HG03457 (cell line): ENCODE measurements around the gene POP4.
"Not testable (repeated sequence)": the region's sequence is repeated elsewhere in the genome, so short reads cannot be mapped to it uniquely, and the experiment has no call there.

Experiments
- ATAC-seq: cut with Tn5 transposase; IDR thresholded peaks from one replicate; pipeline ENCODE4 v1.9.1; 2021; ENCODE audit warnings: moderate number of reproducible peaks; ENCODE audit not compliant: unreplicated experiment

POP4 gene

DNA sequence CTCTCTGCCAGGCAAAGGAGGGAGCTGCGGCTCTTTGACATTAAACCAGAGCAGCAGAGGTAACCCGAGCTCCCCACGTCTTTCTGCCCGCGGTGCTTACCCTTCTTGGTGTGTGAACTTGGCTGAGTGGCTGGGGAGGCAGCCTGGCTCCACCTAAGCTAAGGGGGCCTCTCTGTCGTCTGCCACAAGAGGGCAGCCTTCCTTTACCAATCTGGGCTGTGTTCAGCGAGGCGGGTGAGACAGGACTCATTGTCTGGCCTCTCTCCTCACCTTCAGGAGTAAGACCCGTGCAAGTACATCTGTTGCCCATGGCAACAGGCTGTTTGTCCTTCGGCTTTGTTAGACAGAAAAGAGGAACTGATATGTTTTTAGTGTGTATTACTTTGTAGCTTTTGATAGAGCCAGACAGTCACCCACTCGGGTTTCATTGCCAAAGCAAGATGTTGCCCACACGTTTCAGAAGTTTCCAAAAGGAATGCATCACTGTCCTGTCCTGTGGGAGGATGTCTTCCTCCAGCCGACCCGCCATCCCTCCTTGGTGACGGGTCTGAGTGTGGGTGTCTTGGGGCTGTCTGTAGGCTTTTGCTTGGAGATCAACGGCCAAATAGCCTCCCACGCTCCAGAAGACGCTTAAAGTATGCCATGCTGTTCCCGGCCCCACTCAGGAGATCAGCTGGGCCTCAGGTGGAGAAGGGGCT is 4.6 kb downstream of the POP4 start:
- peak; percentile 56 for ATAC-seq

DNA sequence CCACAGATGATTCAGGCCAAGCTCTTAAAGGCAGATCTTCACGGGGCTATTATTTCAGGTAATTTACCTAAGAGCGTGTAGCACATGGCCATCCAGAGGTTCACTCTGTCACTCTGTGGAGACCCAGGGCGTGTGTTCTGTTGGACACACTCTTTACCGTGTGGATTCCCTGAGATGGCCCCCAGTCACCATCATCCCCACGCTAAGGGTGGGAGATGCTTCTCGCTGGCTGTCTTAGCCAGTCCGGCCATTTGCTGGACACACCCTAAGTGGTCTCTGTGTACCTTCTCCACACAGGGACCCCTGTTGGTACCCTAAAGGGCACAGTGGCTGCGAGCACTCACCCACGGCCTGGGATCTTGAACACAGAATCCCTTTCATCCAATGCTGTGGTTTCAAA is 6.0 kb downstream of the POP4 start:
- ATAC-seq, result no peak

DNA sequence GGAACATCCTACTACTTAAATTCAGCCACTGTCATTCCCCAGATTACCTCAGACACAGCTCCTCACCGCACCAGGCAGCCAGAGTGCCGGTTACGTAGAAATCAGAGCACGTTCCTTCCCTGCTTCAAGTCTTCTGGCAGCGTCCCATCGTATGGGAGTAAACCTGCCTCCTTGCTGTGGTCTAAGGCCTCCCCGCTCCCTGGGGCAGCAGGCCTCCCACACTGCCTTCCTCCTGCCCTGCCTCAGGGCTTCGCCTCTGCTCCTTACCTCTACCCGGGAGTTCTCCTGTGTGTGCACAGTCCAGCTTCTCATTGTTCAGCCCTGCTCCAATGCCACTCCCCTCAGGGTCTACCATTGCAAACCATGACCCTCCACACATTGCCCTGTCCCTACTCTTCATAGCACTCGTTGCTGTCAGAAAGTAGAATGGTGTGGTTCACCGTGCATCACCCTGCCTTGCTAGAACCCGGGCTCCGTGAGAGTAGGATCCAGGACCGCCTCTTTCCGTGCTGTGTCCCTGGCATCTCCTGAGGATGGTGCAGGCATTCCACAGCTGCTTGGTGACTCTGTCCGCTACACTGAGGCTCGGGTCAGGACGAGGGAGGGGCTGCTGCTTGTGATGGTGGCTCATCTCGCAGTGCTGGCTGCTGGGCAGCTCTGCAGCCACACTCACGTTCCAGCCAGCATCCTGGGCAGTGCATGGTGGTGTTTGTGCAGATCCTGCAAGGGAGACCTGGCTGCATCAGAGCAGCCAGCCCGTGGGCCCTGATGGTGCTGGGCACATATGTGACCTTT is 6.9 kb downstream of the POP4 start:
- no peak for ATAC-seq

DNA sequence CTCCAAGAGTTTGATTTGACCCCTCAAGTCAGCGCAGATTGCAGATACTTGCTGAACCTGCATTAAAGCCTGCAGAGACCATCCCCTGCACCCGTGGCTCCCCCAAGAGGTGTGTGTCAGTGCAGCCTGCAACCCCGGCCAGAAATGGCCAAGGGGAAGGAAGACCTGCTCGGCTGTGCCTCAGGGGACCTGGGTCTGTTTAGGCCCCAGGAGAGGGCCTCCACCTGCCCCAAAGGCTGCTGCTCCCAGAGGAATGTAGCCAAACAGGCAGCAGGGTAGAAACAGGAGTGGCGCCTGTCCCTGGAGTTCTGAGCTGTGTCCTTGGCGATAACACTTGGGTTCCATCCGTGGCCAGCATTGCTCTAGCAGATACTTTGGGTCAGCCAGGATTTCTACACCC is 8.0 kb downstream of the POP4 start:
- no peak for ATAC-seq

DNA sequence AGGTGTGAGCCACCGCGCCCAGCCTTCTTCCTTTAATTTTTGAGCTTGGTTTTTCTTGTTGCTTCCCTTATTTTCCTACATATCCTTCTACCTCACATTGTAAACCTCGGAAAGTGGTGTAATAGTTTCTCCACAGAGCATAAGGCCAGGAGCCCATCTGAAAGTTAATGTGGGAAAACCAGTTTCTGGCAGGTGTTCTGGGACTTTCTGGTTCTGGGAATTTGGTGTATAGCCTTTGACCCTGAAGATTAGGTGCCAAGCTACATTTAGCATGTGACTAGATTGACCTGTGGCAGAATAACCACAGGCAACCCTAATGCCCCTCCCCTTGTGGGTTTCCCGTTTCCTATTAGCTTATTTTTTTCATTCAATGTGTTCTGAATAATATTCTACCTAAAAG is 8.7 kb downstream of the POP4 start:
- no peak for ATAC-seq

DNA sequence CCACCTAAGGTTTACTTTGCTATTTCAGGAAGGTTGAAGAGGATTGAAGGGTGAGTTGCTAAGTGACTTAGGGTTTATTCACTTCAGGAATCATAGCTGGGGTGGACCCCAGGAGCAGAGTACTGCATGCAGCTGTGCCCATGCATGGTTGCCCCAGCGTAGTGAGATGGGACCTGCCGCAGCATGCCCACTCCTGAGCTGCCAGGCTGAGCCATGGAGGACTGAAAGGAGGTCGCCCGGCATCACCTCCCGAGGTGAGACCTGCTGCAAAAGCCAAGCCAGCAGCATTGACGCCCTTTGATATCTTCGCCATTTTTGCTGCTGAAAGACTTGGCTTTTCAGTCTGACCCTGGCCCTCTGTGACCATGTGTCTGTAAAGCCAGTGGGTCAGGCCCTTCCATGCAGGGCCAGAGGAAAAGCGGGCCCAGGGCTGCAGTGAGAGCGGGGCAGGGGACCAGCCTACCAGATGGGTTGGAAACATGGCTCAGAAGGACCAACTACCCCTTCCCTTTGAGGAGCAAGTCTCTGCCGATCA is 9.9 kb downstream of the POP4 start:
- no peak for ATAC-seq

DNA sequence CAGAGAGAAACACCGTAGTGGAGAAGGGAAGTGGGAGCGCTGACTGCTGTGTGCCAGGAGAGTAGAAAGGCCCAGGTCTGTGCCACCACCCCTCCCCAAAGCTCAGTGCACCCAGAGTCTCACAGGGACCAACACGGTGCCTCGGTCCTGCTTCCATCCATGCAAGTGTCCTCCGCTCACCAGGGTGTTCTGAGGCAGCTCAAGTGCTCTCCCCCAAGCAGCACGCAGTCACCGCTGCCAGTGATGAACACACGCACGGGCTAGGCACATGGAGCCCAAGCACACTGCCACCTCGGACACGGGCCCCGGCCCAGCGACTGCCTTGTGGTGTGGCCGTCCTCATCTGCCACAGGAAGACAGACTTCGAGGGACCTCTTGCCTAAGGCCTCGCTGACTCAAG is 10.5 kb downstream of the POP4 start:
- ATAC-seq, result no peak

DNA sequence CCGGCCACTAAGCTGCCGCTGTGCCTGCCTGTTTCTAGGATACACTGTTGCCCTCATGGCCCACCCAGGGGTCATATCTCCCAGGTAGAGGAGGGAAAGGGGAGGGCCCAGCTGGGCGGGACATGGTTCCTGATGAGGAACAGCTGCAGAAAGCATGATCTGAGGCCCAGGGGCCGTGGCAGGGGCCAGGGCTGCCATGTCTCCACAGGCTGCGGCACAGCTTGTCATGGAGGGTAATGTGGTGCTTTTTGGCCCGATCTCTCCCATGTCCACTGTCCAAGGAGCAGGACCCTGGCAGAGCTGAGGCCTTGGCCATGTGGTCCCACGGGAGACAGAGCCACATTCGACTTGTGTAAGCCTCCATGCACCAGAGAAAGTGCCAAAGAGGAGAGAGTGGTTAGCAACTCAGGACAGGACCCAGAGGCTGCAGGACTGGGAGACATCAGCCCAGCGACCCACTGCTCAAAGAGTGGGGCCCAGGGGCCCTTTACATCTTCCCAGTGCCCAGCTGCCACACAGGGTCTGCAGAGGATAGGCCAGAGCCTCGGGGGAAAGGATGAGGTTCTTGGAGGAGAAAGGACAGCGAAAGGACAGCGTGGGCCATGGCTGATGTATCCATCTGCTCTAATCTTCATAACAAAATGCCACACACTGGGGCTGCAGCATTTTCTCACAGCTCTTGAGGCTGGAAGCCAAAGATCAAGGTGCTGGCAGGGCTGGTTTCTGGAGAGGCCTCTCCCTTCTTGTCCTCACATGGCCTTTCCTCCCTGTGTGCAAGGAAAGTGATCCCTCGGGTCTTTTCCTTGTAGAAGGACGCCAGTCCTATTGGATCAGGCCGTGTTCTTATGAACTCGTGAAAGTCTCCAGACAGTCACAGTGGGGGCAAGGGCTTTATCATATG is 11.5 kb downstream of the POP4 start:
- ATAC-seq, result no peak

DNA sequence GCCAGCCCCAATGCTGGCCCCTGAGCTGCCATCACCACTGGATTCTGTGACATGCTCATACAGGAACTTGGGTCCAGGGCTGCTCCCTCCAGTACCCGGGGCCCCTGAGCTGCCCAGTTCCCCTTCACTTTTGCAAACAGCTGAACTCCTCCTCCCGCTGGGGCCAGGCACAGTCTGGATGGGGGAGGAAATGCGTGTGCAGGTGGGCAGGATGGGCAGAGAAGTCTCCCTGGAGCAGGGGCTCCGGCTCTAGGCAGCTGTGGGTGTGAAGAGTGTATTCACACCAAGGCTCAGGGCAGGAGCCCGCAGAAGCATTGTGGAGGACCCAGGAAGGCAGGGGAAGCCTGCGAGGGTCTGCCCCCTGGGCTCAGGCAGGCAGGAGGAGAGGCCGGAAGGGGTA is 12.4 kb downstream of the POP4 start:
- ATAC-seq, result no peak

DNA sequence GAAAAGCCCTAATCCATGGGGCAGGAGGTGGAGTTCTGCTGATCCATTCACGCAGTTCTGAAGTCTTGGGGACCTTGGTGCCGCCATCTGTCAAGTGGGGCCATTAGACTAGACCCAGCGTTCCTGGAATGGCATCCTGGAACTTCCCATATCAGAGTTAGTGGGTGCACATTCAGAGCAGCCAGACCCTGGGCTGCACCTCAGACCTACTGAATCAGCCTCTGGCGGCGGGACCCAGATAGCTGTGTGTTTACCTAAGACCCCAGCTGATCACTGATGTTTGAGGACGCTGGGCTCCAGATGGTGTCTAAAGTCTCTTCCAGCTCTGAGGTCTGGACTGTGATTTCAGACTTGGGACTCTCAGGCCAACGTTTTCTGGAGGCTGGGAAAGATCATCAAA is 12.8 kb downstream of the POP4 start:
- no peak for ATAC-seq

DNA sequence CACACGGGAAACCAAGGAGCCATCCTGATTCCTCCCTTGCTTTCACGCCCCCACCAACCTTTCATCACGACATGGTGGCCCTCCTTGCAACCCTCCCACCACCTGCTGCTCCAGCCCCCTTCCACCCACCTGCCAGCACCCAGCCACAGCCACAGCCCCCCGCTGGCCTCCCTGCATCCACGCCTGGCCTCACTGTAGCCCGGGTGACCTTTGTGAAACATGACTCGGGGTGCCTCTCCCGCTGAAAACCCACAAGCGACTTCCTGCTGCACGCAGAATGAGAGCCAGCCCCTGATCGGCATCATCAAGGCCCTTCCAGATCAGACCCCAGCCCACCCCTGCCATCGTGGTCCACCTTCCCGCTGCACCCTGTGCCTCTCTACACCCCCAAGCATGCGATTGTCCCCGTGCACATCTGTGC is 14.9 kb downstream of the POP4 start:
- ATAC-seq, result no peak

DNA sequence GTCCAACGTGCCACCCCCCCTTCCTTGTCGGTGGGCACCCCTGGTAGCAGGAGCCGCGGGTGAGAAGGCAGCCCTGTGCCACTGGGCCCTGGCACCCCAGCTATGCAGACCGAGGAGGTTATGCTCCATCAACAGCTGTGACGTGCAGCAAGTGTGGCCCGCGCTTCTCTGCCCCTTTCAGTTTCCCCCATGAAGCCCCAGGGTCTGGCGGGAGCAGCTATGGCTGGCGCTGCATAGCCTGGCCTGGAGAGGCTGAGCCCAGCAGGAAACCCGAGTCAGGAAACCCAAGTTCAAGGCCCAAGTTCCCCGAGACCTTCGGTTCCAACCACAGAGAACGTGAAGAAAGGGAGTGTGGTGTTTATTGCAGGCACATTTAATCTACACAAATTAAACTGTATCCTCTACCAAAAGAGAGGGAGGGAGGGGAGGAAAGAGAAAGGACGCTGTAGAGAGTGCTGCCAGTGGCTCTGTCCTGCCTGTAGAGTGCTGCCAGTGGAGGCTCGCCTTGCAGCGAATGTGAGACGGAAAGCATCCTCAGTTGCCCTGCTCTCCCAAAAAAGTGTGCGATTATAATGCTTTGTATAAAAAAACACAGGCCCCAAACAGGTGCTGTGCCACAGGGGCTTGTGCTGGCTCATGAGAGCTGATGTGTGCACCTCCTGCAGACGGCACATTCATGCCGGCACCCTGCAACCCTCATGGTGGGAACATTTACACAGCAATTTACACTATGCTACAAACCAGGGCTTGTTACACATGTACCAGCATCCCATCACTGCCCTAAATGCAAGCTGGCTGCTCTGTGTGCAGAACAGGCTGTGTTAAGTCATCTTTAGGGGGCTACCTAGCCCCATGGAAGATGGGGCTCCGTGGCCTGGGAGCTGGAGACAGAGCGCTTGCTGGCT is 16.3 kb downstream of the POP4 start:
- ATAC-seq, result no peak

DNA sequence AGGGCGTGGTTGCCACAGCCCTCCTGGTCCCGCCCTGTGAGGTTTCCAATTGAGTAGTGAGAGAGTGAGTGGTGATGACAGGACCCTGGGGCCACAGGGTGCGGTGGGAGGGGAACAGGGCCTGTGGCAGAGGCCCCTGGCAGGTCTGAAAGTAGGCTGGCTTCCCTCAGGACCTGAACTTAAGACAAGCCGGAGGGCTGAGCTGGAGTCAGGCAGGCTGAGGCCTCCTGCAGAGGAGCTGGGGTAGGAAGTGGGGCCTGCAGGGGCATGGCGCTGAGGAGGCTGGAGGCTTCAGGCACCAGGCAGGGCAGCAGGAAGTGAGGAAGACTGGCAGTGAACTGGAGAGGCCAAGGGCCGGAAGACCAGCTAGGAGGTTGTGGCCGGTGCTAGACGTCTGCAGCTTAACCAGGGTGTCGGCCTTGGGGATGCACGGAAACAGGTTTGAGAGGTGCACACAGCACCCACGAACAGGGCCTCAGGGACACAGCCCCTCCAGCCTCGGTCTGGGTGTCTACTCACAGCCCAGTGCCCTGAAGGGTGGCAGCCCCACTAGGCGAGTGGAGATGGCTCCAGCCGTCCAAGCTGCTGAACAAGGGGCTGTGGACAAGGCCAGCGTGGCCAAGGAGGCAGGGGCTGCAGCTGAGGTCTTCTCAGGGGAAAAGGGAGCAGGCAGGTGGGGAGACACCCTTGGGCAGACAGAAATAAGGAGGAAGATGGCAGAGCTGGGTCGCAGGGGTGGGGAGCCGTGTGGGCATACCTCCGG is 17.8 kb downstream of the POP4 start:
- no peak for ATAC-seq

DNA sequence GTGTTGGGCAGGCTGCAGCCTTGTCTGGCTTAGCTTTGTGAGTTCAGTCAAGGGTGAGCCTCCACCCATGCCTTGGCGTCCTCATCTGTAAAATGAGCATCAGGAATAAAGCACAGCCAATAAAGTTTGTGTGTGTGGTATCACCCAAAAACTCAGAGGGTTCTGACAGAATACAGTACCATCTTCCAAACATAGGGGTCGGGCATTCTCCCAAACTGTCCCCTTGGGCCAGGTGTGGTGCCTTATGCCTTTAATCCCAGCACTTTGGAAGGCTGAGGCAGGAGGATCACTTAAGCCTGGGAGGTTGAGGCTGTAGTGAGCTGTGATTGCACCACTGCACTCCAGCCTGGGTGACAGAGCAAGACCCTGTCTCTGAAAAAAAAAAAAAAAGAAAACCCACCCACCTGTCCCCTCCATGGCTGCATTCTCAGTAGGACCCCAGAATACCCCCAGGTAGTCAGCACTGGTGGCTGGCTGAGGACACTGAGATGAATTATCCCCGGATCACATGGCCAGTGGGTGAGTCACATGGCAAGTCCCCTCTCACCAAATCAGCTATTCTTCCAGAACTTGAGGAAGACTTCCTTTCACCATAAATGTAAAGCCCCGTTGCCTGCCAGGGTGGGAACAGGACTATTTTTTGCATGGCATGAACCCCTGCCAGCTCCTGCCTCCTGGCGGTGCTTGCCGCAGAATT is 18.6 kb downstream of the POP4 start:
- no peak for ATAC-seq

DNA sequence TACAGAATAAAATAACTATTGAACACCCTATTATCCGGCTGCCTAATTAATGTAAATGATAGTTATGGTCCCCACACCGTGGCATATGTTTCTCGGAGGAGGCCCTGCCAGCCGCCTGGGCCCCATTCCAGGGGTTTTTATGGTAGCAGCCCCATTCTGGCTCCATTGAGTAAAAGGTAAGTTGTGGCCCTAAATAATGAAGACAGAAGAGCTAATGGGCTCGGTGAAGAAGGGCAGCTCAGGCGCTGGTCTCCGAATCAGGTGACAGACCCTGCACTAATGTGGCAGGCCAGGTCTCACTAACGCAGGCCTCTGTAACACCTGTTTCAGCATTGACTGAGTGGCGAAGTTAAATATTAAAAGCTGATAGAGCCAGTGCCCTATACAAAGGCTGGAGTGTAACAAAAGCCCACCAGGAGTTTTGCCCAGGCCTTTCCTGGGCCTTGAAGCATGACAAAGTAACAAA is 19.1 kb downstream of the POP4 start:
- no peak for ATAC-seq

DNA sequence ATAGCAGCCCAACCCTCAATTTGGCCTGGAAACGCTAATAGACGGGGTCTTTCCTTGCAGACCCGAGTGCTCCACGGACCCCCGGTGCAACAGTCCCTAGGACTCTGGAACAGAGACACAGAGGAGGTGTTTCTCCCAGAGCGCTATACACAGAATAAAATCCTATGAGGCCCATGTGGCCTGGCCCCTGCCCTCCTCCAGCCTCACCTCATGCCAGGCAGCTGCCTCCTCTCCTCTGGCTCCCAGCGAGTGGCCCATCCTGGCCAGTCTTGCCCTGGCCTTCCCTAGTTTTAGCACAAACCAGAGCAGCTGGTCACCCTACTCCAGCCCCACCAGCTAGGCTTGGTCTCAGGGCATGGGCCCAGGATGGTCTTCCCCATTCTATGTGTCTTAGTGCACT is 20.3 kb downstream of the POP4 start:
- ATAC-seq, result no peak

DNA sequence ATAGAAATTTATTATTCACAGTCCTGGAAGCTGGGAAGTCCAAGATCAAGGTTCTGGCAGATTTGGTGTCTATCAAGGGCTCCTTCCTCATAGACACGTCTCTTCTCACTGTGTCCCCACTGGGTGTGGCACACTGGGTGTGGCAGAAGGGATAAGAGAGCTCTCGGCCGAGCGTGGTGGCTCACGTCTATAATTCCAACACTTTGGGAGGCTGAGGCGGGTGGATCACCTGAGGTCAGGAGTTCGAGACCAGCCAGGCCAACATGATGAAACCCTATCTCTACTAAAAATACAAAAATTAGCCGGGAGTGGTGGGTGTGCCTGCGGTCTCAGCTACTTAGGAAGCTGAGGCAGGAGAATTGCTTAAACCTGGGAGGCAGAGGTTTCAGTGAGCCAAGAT is 20.7 kb downstream of the POP4 start:
- ATAC-seq, result not testable (repeated sequence)

DNA sequence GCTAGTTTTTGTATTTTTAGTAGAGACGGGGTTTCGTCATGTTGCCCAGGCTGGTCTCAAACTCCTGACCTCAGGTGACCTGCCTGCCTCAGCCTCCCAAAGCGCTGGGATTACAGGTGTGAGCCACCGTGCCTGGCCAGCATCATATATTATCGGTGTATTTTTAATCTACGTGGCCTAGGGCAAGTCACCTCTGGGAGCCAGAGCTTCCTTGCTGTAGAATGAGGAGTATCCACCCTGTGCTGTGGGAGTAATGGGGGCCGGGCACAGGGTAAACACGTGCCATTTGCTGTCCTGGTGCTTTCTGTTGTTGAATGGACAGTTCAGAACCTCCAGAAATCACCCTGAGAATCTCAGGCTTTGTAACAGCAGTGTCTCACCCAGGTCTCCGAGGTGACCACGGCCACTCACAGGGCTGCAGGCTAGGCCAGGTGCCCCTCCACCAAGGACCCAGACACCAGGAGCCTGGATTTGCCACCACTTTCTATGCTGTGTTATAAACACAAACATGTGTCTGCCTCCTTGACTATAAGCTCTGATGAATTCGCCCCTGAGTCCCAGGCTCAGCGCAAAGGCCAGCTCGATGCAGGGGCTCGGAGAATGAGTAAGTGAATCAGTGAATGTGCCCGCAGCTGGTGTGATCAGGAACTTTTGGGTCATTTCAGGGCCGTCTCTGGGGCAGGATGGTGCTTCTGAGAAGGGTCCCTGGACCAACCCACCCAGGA is 22.7 kb downstream of the POP4 start:
- ATAC-seq, result no peak
